ENCODE results near the gene ATP11A.

ATP11A gene

GRCh38 chr13:112813552-112813951 is 123.7 kb downstream of the ATP11A start:
- ChIA-PET POLR2A (no interaction called here), CTCF (no interaction called here)
- no peak for TF ChIP-seq CTCF (IDR thresholded peaks at IDR 0.05; ENCODE audit: insufficient read depth, low read length, missing control alignments)
- no peak for DNase-seq (ENCODE audit: low read depth, low spot score)
- H3K4me3 ChIP-seq (ENCODE audit: low read depth, low read length), result no peak overlapping the region

- ChIA-PET POLR2A (no interaction called here), CTCF (no interaction called here)
- no peak overlapping the region for H3K4me3 ChIP-seq (ENCODE audit: low read depth, low read length)
- TF ChIP-seq CTCF (IDR thresholded peaks at IDR 0.05; ENCODE audit: insufficient read depth, low read length, missing control alignments), result no peak
- DNase-seq (ENCODE audit: low read depth, low spot score), result no peak
These were observed 125.2 kb downstream of the ATP11A start for GRCh38 chr13:112814905-112815585.

GRCh38 chr13:112815871-112816270 is 126.0 kb downstream of the ATP11A start:
- ChIA-PET POLR2A (no interaction called here), CTCF (no interaction called here)
- H3K4me3 ChIP-seq (ENCODE audit: low read depth, low read length), result no peak overlapping the region
- no peak for TF ChIP-seq CTCF (IDR thresholded peaks at IDR 0.05; ENCODE audit: insufficient read depth, low read length, missing control alignments)
- DNase-seq (ENCODE audit: low read depth, low spot score), result no peak

GRCh38 chr13:112818040-112818697 is 128.3 kb downstream of the ATP11A start:
- TF ChIP-seq CTCF (IDR thresholded peaks at IDR 0.05; ENCODE audit: insufficient read depth, low read length, missing control alignments), result no peak
- POLR2A ChIA-PET, result no interaction called here
- H3K4me3 ChIP-seq (ENCODE audit: low read depth, low read length), result no peak overlapping the region
- no peak for DNase-seq (ENCODE audit: low read depth, low spot score)
- CTCF ChIA-PET, result no interaction called here

GRCh38 chr13:112818698-112819045 is 128.8 kb downstream of the ATP11A start:
- no peak for DNase-seq (ENCODE audit: low read depth, low spot score)
- CTCF ChIA-PET, result no interaction called here
- POLR2A ChIA-PET, result no interaction called here
- no peak for TF ChIP-seq CTCF (IDR thresholded peaks at IDR 0.05; ENCODE audit: insufficient read depth, low read length, missing control alignments)
- no peak overlapping the region for H3K4me3 ChIP-seq (ENCODE audit: low read depth, low read length)

- POLR2A ChIA-PET, result no interaction called here
- CTCF ChIA-PET, result no interaction called here
- TF ChIP-seq CTCF (IDR thresholded peaks at IDR 0.05; ENCODE audit: insufficient read depth, low read length, missing control alignments), result no peak
- DNase-seq (ENCODE audit: low read depth, low spot score), result no peak
- no peak overlapping the region for H3K4me3 ChIP-seq (ENCODE audit: low read depth, low read length)
These were observed 129.3 kb downstream of the ATP11A start for GRCh38 chr13:112819111-112819510.

Measured in AG04449 (cell line).